GDM1 (cell line): ENCODE measurements around the gene ELF1.
"Not testable (repeated sequence)": the region's sequence is repeated elsewhere in the genome, so short reads cannot be mapped to it uniquely, and the experiment has no call there.

ENCODE experiments used
- DNase-seq: peaks from one replicate; lab custom pipeline; 2025; lab: John Stamatoyannopoulos, UW

Gene ELF1

DNA sequence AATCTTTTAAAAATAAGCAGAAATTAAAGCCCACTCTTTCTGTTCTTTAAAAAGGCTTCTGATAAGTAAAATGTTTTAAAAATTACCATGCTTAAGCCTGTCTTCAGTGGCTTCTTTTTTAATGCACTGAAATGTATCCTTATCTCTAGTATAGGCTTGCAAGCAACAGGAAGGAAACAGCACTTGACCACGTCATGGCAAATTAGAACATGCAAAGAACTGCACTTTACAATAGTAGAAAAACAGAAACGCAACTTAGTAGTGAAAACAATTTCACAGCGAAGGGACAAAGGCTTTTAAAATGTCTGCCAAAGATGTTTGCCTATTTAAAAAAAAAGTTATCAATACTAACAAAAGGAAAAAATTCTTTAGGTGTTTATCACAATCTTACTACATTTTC, 36.3 kb downstream of the ELF1 start:
- DNase-seq, result peak; percentile 71

DNA sequence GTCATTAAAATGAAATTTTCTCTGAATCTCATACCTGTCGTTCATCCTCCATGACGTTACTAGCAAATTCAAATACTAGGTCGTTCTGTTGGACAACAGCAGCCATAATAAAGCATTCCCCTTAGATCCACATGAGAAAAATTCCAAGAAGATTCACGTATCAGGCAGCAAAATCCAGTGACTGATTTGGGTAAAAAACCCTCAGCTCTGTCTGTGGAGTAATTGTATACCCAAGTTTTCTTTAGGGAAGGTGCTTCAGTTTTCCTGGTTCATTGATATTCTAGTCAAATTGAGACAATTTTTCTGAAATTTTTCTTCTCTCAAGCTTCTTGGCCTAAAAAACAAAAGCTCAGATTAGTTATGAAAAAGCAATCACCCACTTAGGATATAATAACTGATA, 37.2 kb downstream of the ELF1 start:
- DNase-seq, result no peak

DNA sequence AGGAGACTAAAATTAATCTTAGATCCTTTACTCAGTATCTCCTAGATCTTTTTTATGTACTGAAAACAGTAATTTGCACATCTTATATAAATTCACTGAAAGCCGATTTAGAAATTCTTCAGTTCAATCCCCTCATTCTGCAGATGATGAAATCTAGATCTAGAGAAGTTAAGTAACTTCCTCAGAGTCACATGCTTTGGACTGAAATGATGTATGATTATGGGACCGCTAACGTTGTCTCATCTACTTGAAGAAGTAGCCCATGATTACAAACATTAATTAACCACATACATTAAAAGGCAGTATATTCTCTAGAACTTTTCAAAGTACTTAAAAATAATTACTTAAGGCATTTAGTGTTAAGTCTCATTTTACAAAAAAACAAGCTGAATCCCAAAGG, 37.8 kb downstream of the ELF1 start:
- DNase-seq, result no peak

DNA sequence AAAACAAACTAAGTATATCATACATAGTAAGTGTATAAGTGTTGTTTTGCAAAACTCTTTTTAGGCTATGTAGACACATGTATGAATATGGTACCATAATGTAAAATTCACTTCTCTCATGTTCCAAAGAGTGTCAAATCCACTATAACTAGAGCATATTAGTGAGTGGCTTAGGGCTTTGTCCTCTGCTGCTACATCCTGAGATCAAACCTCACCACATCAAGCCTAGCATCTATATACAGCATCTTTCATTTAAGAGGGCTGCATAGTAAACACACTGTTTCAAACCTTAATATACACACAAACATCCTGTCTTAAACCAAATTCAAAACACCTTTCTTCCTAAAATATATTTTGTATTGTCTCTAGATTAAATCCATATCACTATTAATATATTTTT, 38.7 kb downstream of the ELF1 start:
- no peak for DNase-seq

DNA sequence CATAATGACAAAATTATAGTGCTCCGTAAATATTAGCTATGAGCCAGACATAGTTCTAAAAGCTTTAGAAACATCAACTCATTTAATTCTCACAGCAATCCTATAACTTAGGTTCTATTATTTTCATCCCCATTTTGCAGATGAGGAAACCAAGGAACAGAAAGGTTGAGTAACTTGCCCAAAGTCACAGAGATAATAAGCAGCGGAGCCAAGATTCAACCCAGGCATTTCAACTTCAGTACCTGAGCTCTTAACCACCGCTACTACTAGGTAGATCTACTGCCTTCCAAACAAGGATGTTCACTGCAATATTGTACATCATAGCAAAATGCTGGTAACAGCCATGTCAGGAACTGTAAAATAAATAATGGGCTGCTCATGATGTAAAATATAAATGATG, 39.9 kb downstream of the ELF1 start:
- DNase-seq, result no peak

DNA sequence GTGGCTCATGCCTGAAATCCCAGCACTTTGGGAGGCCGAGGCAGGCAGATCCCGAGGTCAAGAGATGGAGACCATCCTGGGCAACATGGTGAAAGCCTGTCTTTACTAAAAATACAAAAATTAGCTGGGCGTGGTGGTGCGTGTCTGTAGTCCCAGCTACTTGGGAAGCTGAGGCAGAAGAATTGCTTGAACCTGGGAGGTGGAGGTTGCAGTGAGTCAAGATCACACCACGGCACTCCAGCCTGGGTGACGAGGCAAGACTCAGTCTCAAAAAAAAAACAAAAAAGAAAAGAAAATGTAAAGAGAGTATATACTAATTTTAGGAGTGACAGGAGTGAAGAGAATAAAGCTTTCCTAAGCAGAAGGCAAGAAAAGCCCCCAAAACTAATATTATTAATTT, 41.0 kb downstream of the ELF1 start:
- not testable (repeated sequence) for DNase-seq

DNA sequence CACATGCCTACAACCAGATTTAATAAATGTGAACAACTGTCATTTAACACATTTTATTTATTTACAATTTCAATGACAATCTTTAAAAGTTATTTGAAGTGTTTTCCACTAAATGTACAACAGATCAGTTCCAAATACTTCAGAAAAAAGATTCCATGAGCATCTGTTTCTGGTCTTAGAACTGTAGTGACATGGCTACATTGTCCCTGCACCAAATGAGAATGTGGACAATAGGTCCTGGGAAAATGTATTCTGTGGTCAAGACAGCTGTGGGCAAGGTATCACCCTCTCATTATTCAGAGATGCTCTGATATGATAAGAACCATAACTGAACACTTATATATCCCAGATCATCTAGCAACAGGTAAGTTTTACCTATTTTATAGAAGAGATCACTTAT, 43.7 kb downstream of the ELF1 start:
- DNase-seq, result no peak

DNA sequence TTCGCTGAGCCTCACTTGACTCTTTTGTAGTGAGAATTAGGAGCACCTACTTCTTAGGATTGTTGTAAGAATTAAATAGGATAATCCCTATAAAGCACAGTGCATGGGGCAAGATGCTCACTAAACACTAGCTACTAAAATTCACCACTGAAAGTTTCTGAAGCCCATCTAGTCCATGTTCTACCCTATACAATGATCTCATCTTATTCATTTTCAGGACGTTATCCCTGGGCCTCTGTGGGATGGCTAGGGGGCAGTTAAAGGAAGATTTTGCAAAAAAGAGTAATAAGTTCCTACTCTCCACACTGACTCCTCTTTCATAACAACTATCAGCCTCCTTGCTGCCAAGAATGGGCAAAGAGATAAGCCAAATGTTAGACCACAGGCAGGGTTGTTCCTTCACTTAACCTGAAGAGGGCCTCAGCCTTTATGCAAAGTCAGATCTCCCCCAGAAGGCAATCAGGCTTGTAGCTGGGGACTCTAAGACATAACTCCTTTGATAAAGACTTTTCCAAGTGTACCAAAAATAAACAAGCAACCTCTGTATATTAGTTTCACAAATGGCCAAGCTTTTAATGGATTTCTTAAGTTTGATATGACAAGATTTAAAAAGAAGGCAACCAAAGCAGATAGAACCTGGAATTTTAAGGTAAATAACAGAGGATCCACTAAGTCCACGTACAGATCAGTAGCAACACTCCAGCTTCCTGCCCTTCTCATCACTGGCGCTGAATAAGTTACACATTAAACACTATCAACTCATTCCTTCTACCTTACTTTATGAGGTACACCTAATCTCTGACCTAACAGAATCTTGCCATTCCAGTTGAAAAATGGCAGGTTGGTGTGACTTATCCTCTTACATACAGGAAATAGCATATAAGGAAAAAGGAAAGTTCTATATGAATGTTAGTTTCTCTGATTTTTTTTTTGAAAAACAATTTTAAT, 44.4 kb downstream of the ELF1 start:
- peak; percentile 60 for DNase-seq

DNA sequence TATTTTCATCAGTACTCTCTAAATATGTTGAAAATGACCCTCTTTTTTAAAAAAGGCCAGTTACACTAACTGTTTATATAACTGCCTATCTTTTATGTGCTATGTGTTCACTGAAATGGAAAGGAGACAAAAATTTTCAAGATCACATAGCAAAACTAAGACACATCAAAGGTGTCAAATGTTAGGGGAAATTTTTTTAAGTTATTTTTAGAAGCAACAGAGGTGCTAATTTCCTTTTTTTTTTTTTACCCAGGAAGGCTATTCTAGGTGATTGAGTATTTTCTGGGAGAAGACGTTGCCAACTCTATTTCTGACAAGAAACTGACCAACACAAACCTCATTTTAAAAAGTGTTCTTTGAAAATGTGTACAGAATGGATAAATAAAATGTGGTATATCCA, 45.7 kb downstream of the ELF1 start:
- DNase-seq, result no peak

DNA sequence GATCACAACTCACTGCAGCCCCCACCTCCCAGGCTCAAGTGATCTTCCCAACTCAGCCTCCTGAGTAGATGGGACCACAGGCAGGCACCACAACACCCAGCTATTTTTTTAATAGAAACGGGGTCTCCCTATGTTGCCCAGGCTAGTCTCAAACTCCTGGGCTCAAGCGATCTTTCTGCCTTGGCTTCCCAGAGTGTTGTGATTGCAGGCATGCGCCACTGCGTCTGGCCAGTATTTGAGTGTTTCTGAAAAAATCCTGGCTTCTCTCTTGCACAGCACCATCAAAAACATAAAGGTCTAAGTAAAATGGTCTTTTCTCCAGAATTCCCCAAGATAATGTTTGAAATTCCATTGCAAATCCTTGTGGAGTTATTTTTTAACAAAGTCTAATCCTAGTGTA, 47.8 kb downstream of the ELF1 start:
- DNase-seq, result no peak

DNA sequence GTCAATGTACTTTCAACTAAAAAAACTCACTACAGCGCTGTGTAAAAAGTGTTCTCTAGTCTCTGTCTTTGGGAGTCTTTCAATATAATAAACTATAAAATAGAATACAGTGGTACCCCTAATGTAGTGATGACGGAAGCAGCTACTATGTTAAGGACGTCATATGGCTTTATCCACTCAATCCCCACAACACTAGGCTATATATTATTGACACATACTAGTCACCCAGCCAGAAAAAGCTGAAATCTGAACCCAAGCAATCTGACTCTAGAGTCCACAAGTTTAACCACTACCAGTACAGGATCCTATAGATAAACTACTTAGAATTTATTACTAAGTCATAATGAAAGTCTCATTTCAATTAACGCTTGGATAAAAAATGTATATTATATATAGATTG, 48.3 kb downstream of the ELF1 start:
- no peak for DNase-seq

DNA sequence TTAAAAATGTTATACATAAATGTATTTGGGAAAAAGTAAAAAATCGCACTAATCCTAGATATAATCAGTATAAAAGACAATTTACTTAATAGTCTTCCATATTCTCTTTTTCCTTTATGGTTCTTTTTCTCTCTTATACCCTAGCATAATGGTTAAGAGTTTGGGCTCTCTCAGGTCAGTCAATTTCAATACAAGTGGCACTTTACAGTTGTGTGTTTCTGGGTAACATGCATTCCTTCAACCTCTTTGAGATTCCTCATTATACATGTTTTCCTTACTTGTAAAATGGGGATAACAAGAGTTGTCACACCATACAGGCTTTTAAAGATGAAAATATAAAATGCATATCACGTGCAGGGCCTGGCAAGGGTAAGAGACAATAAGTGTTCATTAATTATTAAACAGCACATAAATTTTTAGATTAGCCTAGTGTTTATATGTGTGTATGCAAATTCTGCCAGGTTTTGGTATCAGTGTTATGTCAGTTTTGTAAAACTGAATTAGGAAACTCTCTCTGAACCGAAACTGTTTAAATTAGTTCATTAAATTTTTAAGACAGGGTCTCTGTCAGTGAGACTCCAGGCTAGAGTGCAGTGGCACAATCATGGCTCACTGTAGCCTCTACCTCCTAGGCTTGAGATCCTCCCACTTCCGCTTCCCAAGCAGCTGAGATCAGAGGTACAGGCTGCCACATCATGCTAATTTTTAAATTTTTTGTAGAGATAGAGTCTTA, 49.8 kb downstream of the ELF1 start:
- no peak for DNase-seq

DNA sequence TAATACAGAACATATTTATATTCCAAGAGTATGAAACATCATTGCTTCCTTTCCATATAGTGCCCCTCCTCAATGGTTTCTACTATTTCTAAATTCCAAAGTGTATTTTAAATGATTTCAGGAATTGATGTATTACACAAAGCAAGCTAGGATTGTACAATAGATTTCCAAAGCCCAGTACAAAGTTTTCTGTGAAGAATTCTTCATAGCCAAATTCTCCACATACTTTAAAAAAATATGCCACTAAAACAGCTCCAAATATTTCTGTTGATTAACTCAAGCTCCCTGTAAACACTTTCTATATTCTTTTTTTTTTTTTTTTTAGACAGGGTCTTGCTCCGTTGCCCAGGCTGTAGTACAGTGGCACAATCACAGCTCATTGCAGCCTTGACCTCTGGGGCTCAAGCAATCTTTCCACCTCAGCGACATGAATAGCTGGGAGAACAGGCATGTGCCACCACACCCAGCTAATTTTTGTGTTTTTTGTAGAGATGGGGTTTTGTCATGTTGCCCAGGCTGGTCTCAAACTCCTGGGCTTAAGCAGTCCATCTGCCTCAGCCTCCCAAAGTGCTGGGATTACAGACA, 50.6 kb downstream of the ELF1 start:
- no peak for DNase-seq

DNA sequence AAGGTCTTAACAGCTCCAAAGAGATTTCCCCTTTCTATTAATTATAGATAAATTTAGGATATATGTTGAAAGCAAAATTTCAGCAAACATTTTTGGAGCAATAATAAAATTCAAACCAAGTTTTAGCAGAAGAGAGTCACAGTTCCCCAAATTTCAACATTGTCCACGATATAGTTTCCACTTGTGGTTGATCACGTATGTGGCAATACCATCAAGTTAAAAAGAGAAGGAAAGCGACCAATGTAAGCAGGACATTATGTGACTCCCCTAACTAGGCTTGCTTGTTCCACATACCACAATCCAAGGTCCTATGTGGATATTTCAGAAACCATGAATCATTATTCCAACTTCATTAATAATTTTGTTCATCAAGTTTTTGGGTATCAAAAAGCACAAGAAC, 52.8 kb downstream of the ELF1 start:
- DNase-seq, result no peak

DNA sequence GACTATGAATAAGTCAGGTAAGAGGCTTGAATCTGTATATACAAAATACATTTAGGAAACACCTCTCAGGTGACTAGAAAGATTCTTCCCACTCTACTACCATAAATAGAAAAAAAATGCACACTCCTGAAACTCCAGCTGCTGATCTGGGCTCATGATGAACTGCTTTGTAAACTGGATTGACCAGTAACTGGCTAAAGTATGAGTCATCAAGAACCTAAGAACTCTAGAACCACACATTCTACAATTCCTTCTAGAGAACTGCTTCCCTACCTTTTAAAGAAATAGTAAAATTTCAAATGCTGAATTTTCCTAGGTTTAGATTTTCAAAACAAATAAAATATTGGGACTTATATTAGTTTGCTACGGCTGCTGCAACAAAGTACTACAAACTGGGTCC, 55.2 kb downstream of the ELF1 start:
- no peak for DNase-seq

DNA sequence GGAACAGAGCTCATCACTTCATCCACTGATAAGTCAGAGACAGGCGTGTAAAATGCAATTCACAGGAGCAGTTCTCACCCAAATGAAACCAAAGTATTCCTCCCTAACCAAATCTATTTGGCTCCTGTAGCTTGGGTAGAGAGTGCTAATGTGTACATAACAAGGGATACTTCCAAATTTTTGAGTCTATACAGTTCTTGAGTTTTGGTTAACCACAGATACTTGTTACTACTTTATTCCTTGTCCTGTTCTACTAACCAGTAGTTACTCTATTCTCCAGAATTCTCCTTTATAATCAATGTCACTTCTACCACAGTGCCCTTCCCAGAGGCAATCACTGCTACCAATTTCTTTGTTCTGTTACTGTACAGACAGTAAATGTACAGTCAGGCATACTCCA, 57.3 kb downstream of the ELF1 start:
- no peak for DNase-seq

DNA sequence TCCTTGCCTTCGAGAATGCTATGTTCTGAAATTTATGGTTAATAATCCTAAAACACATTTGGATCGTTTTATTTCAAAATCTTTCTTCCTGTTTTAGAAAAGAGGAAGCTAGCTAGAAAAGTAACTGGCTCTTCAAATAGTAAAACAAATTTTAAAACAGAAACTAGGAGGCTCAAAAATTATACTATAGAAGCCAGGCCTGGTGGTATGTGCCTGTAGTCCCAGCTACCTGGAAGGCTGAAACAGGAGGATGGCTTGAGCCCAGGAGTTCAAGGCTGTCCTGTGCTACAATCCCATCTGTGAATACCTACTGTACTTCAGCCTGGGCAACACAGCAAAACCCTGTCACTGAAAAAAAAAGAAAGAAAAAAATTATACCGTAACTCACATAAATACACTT, 57.9 kb downstream of the ELF1 start:
- no peak for DNase-seq

DNA sequence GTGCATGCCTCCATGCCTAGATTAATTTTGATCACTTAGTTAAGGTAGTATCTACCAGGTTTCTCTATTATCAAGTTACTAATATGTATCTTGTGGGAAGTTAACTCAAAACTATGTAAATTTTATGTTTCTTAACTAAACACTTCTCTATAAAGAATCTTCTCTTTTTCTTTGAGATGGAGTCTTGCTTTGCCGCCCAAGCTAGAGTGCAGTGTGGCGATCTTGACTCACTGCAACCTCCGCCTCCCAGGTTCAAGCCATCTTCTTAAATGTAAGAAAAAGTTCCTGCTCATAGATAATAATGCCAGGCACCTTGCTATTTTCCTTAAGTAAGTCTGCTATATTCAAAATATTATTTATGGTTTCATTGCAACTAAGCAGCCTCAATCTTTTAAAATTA, 58.4 kb downstream of the ELF1 start:
- no peak for DNase-seq

DNA sequence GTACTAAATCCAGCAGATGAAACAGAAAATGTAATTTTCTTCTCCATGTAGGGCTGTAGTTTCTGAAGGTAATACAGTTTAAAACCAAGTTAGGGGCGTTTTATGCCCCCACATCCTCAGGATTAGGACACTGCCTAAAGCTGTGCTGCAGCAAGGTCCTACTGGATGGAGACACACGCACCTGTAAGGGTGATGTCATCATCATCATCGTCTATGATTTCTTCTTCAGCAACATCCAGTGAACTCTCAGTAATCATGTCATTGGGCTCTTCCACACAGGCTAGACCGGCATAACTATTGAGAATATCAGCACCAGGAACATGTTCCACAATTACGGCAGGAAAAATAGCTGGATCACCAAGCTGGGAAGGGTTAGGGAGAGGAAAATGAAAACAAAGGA, 60.5 kb downstream of the ELF1 start:
- DNase-seq, result no peak

DNA sequence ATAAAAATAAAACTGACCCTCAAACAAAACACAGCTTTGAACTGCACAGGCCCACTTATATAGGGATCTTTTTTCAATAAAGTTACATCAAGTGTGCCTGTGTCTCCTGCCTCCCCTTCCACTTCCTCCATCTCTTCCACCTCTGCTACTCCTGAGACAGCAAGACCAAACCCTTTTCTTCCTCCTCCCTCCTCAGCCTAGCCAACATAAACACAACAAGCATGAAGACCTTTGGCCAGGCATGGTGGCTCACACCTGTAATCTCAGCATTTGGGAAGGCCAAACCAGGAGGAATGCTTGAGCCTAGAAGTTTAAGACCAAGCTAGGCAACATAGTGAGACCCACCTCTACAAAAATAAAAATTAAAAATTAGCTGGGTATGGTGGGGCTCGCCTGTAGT, 72.6 kb downstream of the ELF1 start:
- DNase-seq, result no peak

DNA sequence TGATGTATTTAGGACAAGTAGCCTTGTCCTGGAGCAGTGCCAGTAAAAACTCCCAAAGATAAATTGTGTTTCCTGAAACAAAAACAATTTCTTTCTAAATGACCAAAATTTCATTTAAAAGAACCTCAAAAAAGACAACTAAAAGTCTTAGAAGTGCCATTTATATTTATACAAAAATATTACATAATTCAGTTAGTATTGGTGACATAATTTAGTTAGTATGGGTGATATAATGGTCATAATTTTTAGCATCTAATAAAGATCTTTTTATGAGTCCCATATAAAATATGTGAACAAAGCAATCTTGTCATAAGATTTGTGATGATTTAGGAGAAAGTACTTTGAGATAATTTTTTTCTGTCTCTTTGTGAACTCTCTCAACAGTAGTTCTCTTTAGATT, 76.0 kb downstream of the ELF1 start:
- no peak for DNase-seq

DNA sequence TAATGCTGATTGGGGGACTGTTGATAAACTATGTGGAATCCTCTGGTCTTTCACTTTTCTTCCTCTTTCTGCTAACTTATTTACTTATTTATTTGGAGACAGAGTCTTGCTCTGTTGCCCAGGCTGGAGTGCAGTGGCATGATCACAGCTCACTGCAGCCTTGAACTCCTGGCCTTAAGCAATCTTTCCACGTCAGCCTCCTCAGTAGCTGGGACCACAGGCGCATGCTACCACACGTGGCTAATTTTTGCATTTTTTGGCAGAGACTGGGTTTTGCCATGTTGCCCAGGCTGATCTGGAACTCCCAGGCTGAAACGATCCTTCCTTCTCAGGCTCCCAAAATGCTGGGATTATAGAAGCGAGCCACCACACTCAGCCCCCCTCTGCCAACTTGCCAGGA, 77.5 kb downstream of the ELF1 start:
- DNase-seq, result no peak

DNA sequence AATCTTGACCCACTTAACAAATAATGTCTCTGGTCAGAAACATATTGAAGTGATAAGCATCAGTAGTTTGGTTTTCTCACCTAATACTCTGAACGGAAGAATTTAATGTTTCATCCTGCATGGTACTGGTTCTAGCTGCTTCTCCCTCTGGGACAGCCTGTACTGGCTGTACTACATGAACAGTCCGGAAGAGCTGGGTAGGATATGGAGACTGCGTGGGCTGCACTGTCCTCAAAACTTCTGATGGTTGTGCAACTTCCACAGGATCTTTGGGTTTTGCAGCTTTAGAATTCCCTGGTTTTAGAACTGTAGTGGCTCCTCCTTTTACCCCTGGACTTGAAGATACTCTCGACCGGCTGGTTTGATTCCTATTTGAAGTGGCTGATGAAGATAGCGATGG, 78.3 kb downstream of the ELF1 start:
- DNase-seq, result no peak
